ENCODE measurements around the gene LY86.

DNA sequence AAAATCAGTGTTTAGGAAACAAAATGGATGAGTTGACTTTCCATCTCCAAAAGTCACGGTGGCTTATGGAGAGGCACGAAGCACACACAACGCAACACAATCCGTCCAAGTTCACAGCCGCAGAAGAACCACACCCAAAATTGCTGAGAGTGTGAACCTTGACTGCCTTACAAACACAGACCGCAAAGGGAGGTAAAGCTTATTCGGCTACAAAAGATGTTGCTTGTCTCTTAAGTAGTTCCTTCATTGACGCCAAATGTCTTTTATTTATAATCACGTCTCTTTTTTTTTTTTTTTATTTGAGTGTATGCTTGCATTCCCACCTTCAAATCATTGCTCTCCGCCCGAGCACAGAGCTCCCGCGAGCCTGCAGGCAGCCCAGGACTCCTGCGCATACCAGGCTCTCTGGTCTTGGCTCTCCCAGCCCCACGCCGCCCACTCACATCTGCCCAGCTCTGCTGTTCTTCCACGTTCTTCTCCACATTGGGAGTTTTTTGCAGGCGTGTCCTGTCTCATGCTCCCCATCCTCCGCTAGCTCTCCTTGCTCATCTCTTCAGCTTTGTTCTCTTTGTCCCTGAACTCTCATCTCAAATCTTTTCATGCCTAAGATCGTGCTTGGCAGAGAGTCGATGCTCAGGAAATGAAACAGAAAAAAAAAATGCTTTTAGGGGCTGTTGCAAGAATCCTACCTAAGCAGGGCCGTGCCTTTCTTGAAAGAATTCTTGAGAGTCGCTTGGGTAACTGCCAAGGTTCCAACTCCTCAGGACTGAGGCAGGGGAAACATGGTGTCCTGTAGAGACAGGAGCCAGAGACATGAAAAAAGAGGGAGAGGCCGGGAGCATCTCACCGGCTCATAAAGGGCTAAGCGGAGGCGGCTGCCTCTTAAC is 25.8 kb downstream of the LY86 start:
- TF ChIP-seq SIN3A (IDR thresholded peaks at IDR 0.05; ENCODE audit: borderline replicate concordance, insufficient read depth, low read length) (no peak), POLR2AphosphoS5 (IDR thresholded peaks at IDR 0.05; ENCODE audit: low read depth, low read length) (no peak), TAF1 (IDR thresholded peaks at IDR 0.05; ENCODE audit: borderline replicate concordance, insufficient read depth, low read length) (no peak)
- TF ChIP-seq, protein P1, sequence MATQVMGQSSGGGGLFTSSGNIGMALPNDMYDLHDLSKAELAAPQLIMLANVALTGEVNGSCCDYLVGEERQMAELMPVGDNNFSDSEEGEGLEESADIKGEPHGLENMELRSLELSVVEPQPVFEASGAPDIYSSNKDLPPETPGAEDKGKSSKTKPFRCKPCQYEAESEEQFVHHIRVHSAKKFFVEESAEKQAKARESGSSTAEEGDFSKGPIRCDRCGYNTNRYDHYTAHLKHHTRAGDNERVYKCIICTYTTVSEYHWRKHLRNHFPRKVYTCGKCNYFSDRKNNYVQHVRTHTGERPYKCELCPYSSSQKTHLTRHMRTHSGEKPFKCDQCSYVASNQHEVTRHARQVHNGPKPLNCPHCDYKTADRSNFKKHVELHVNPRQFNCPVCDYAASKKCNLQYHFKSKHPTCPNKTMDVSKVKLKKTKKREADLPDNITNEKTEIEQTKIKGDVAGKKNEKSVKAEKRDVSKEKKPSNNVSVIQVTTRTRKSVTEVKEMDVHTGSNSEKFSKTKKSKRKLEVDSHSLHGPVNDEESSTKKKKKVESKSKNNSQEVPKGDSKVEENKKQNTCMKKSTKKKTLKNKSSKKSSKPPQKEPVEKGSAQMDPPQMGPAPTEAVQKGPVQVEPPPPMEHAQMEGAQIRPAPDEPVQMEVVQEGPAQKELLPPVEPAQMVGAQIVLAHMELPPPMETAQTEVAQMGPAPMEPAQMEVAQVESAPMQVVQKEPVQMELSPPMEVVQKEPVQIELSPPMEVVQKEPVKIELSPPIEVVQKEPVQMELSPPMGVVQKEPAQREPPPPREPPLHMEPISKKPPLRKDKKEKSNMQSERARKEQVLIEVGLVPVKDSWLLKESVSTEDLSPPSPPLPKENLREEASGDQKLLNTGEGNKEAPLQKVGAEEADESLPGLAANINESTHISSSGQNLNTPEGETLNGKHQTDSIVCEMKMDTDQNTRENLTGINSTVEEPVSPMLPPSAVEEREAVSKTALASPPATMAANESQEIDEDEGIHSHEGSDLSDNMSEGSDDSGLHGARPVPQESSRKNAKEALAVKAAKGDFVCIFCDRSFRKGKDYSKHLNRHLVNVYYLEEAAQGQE (IDR thresholded peaks at IDR 0.05; ENCODE audit: insufficient read depth in 1 of 2, low read depth in 2 of 2, low read length in 2 of 2): no peak

Data from PFSK-1 (cell line).